Caco-2 (cell line): ENCODE results near the gene GLS. TPM values are rescaled to one million over a fixed set of nuclear protein-coding genes. Genes with fewer than 3 reads are reported as not detected.

Source experiments
- BruUV-seq: library from RNA; stranded (reverse); fragments of 400-500 nt; replicated peaks from 2 replicates; lab custom pipeline; 2021; lab: Mats Ljungman, UMichigan
- CTCF ChIA-PET: fragments of 300-600 bp; sonication (Branson Sonifier 250); formaldehyde crosslinking; loops from one replicate; lab custom pipeline; 2022; ENCODE audit warnings: antibody characterized with exemption; lab: Charles Lee
- POLR2A ChIA-PET: fragments of 300-600 bp; sonication (Branson Sonifier 250); formaldehyde crosslinking; loops from one replicate; lab custom pipeline; 2022; ENCODE audit warnings: antibody characterized with exemption; lab: Charles Lee
- DNase-seq, 2 experiments: peaks; one replicate each; pipeline versions ENCODE4 v3.0.0 to v3.0.0-alpha.2; 2020 to 2022
- H3K27me3 ChIP-seq: replicated peaks from 2 replicates; pipeline ENCODE4 v1.6.0; 2011; ENCODE audit warnings: low read length; ENCODE audit not compliant: control insufficient read depth, insufficient read depth
- H3K36me3 ChIP-seq: 2 replicates; pipeline ENCODE4 v1.5.1; 2011; ENCODE audit warnings: low read length; ENCODE audit not compliant: control insufficient read depth, insufficient read depth
- H3K4me1 ChIP-seq: fragments of 250-450 bp; sonication (Bioruptor Pico); 2 replicates; pipeline ENCODE4 v1.5.1; 2020; ENCODE audit warnings: mild to moderate bottlenecking
- H3K4me3 ChIP-seq: 2 replicates; pipeline ENCODE4 v1.5.1; 2011; ENCODE audit warnings: low read depth, mild to moderate bottlenecking, control low read depth, low read length
- H3K9me3 ChIP-seq: fragments of 250-450 bp; sonication (Bioruptor Pico); 2 replicates; pipeline ENCODE4 v1.5.1; 2020; ENCODE audit warnings: mild to moderate bottlenecking, moderate library complexity
- H3K27ac Mint-ChIP-seq: one replicate; pipeline ENCODE4 v1.8.0; 2022; ENCODE audit warnings: mixed read lengths; ENCODE audit not compliant: unreplicated experiment
- H3K27me3 Mint-ChIP-seq: one replicate; pipeline ENCODE4 v1.8.0; 2022; ENCODE audit warnings: mixed read lengths; ENCODE audit not compliant: insufficient read depth, unreplicated experiment
- H3K36me3 Mint-ChIP-seq: one replicate; pipeline ENCODE4 v1.8.0; 2022; ENCODE audit warnings: mild to moderate bottlenecking, mixed read lengths; ENCODE audit not compliant: insufficient read depth, unreplicated experiment
- H3K4me1 Mint-ChIP-seq: one replicate; pipeline ENCODE4 v1.8.0; 2022; ENCODE audit warnings: low read depth, mixed read lengths; ENCODE audit not compliant: unreplicated experiment
- H3K4me3 Mint-ChIP-seq: one replicate; pipeline ENCODE4 v1.8.0; 2022; ENCODE audit warnings: mild to moderate bottlenecking, moderate library complexity, mixed read lengths; ENCODE audit not compliant: unreplicated experiment
- H3K9me3 Mint-ChIP-seq: one replicate; pipeline ENCODE4 v1.8.0; 2022; ENCODE audit warnings: mixed read lengths; ENCODE audit not compliant: unreplicated experiment
- CTCF ChIP-seq, 2 experiments: fragments of 200-600 bp in 1 of 2; IDR thresholded peaks; 1 replicate in 1 of 2; 2 replicates in 1 of 2; pipeline versions ENCODE4 v1.5.1 to v1.8.0; 2011 to 2022; ENCODE audit warnings: antibody characterized with exemption in 1 of 2, control low read depth in 1 of 2, inconsistent platforms in 1 of 2, low read depth in 1 of 2, low read length in 1 of 2, mild to moderate bottlenecking in 1 of 2, moderate library complexity in 1 of 2; ENCODE audit not compliant: insufficient read depth in 1 of 2, severe bottlenecking in 1 of 2, unreplicated experiment in 1 of 2
- intact Hi-C: fragments of 100-400 bp; cut with micrococcal nuclease; formaldehyde crosslinking; loops from one replicate; pipeline ENCODE4 v1.10.0; 2022; ENCODE audit not compliant: unreplicated experiment
- total RNA-seq: library from RNA; stranded (reverse); gene quantifications from 2 replicates; pipeline ENCODE4 v1.2.3, GENCODE V29; 2022

The GLS gene
- total RNA-seq, 1 experiment from 2014 or later, result 107 TPM

GRCh38 chr2:190973262-190973661, 92.6 kb downstream of the GLS start:
- H3K4me1 ChIP-seq, result peaks cover 6% of the 10 kb centered on the region; the same call in 1 of the 2 replicates
- no peaks in the 10 kb centered on the region for H3K9me3 Mint-ChIP-seq
- BruUV-seq, result no TSS peak
- peaks cover 9% of the 10 kb centered on the region for H3K36me3 ChIP-seq
- H3K27ac Mint-ChIP-seq, result peak overlapping the region; percentile 72
- no peak for TF ChIP-seq CTCF (IDR thresholded peaks at IDR 0.05; ENCODE audit: insufficient read depth in 1 of 2, low read depth in 1 of 2, low read length in 1 of 2, severe bottlenecking in 1 of 2, unreplicated experiment in 1 of 2)
- no peaks in the 10 kb centered on the region for H3K27me3 Mint-ChIP-seq
- peaks cover 96% of the 10 kb centered on the region for H3K36me3 Mint-ChIP-seq
- no peaks in the 10 kb centered on the region for H3K9me3 ChIP-seq
- ChIA-PET POLR2A (interaction anchor here (0.6 kb wide), 1 partner anchor 39 kb away, joined by 4 read pairs; no protein-coding TSS in a partner anchor), CTCF (interaction anchor here (1.7 kb wide), 1 partner anchor 26 kb away, joined by 4 read pairs; no protein-coding TSS in a partner anchor)
- H3K4me3 Mint-ChIP-seq, result no peak overlapping the region
- H3K4me1 Mint-ChIP-seq, result peaks cover 7% of the 10 kb centered on the region
- DNase-seq, result no peak
- no peak overlapping the region for H3K4me3 ChIP-seq
- intact Hi-C loops, result no loop called here
- no peaks in the 10 kb centered on the region; the same call in 1 of the 2 replicates for H3K27me3 ChIP-seq

GRCh38 chr2:190973726-190974628, 93.4 kb downstream of the GLS start:
- peaks cover 6% of the 10 kb centered on the region; the same call in 1 of the 2 replicates for H3K4me1 ChIP-seq
- no peak overlapping the region for H3K4me3 ChIP-seq
- peak overlapping the region; percentile 72 for H3K27ac Mint-ChIP-seq
- peaks cover 7% of the 10 kb centered on the region for H3K4me1 Mint-ChIP-seq
- intact Hi-C loops, result no loop called here
- no peak for TF ChIP-seq CTCF (IDR thresholded peaks at IDR 0.05; ENCODE audit: insufficient read depth in 1 of 2, low read depth in 1 of 2, low read length in 1 of 2, severe bottlenecking in 1 of 2, unreplicated experiment in 1 of 2)
- no peak for DNase-seq
- H3K9me3 ChIP-seq, result no peaks in the 10 kb centered on the region
- ChIA-PET CTCF (interaction anchor here (1.7 kb wide), 1 partner anchor 26 kb away, joined by 4 read pairs; no protein-coding TSS in a partner anchor), POLR2A (interaction anchor here (0.6 kb wide), 1 partner anchor 39 kb away, joined by 4 read pairs; no protein-coding TSS in a partner anchor)
- H3K36me3 Mint-ChIP-seq, result peaks cover 98% of the 10 kb centered on the region
- no peaks in the 10 kb centered on the region for H3K9me3 Mint-ChIP-seq
- H3K27me3 Mint-ChIP-seq, result no peaks in the 10 kb centered on the region
- no TSS peak for BruUV-seq
- H3K4me3 Mint-ChIP-seq, result no peak overlapping the region
- H3K36me3 ChIP-seq, result peaks cover 11% of the 10 kb centered on the region
- H3K27me3 ChIP-seq, result no peaks in the 10 kb centered on the region; the same call in 1 of the 2 replicates

DNA sequence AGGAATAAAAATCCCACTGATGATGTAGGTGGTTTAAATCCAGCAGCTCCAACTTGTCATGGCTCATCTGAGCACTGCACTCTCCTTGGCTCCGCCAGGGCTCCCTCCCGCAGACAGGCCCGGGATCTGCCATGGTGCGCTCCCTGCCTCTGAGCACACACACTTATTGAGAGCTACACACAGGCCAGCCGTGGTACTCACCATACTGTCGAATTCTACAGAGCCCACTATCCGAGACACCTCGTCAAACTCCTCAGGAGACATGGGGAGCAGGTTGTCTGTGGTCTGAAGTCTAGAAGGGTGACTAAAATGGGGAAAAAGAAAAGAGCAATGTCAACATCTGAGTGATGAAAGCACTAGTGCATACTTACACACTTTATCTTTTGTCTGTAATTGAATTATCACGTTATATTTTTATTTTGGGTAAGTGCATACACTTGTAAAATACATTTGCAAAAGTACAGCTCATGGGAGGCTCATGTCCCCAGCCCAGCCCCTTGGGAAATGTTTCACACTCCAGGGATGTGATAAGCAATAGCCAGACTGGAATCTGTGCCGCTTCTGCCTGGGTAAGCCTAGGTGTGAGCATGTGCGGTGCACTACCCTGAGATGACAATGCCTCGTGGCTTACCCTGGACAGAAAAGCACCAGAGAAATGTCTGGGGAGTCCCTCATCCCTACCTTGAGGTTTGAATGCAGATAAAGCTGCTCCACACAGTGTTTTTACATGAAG, 94.2 kb downstream of the GLS start:
- ChIA-PET POLR2A (no interaction called here), CTCF (no interaction called here)
- Mint-ChIP-seq H3K9me3 (no peaks in the 10 kb centered on the region), H3K36me3 (peaks cover 98% of the 10 kb centered on the region), H3K4me1 (peaks cover 10% of the 10 kb centered on the region), H3K27ac (no peak overlapping the region), H3K27me3 (no peaks in the 10 kb centered on the region), H3K4me3 (no peak overlapping the region)
- no TSS peak for BruUV-seq
- Histone ChIP-seq H3K4me1 (peaks cover 10% of the 10 kb centered on the region; the same call in 1 of the 2 replicates), H3K4me3 (no peak overlapping the region), H3K36me3 (peaks cover 11% of the 10 kb centered on the region), H3K27me3 (no peaks in the 10 kb centered on the region; the same call in 1 of the 2 replicates), H3K9me3 (no peaks in the 10 kb centered on the region)
- no peak for DNase-seq
- intact Hi-C loops, result no loop called here
- no peak for TF ChIP-seq CTCF (IDR thresholded peaks at IDR 0.05; ENCODE audit: insufficient read depth in 1 of 2, low read depth in 1 of 2, low read length in 1 of 2, severe bottlenecking in 1 of 2, unreplicated experiment in 1 of 2)
